BJ (cell line): Measurements from ENCODE around the gene ATP1A1. TPM values are rescaled to one million over a fixed set of nuclear protein-coding genes. Genes with fewer than 3 reads are reported as not detected.

Experiments used
- CTCF ChIA-PET: fragments of 350-600 bp; formaldehyde crosslinking; extraction: SDS; loops from one replicate; lab custom pipeline; 2021; ENCODE audit warnings: antibody characterized with exemption, inconsistent platforms; lab: Yijun Ruan, JAX
- POLR2A ChIA-PET: fragments of 300-600 bp; sonication (Branson Sonifier 250); formaldehyde crosslinking; extraction: SDS; loops from one replicate; lab custom pipeline; 2021; ENCODE audit warnings: antibody characterized with exemption; lab: Charles Lee
- DNase-seq: peaks from one replicate; pipeline ENCODE4 v3.0.0-alpha.2; 2011; ENCODE audit warnings: low read depth
- H3K27me3 ChIP-seq: 2 replicates; pipeline ENCODE4 v1.6.0; 2011; ENCODE audit warnings: low read length; ENCODE audit not compliant: control insufficient read depth, insufficient read depth
- H3K36me3 ChIP-seq: 2 replicates; pipeline ENCODE4 v1.5.1; 2011; ENCODE audit warnings: low read length; ENCODE audit not compliant: control insufficient read depth, insufficient read depth
- H3K4me3 ChIP-seq: 2 replicates; pipeline ENCODE4 v1.5.1; 2011; ENCODE audit warnings: low read depth, mild to moderate bottlenecking, control low read depth, low read length
- polyA plus RNA-seq: library from polyadenylated mRNA; depleted of rRNA; stranded (reverse); fragments of >200 nt; gene quantifications from 2 replicates; pipeline ENCODE4 v1.2.3, GENCODE V29; 2011
- TF ChIP-seq, protein P1 (sequence below): IDR thresholded peaks from 2 replicates; pipeline ENCODE4 v1.5.1; 2011; ENCODE audit warnings: low read depth, mild to moderate bottlenecking, control low read depth, inconsistent platforms, low read length, moderate library complexity; ENCODE audit not compliant: insufficient read depth

Gene ATP1A1
- polyA plus RNA-seq, 1 experiment, result 392 TPM

- TF ChIP-seq, protein P1, sequence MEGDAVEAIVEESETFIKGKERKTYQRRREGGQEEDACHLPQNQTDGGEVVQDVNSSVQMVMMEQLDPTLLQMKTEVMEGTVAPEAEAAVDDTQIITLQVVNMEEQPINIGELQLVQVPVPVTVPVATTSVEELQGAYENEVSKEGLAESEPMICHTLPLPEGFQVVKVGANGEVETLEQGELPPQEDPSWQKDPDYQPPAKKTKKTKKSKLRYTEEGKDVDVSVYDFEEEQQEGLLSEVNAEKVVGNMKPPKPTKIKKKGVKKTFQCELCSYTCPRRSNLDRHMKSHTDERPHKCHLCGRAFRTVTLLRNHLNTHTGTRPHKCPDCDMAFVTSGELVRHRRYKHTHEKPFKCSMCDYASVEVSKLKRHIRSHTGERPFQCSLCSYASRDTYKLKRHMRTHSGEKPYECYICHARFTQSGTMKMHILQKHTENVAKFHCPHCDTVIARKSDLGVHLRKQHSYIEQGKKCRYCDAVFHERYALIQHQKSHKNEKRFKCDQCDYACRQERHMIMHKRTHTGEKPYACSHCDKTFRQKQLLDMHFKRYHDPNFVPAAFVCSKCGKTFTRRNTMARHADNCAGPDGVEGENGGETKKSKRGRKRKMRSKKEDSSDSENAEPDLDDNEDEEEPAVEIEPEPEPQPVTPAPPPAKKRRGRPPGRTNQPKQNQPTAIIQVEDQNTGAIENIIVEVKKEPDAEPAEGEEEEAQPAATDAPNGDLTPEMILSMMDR, result no peak
- Histone ChIP-seq H3K27me3 (peaks cover 13% of the 10 kb centered on the region), H3K4me3 (no peak overlapping the region), H3K36me3 (no peaks in the 10 kb centered on the region)
- ChIA-PET CTCF (no interaction called here), POLR2A (no interaction called here)
- no peak for DNase-seq
Measured at GRCh38 chr1:116426401-116426800, 53.4 kb downstream of the ATP1A1 start.

DNA sequence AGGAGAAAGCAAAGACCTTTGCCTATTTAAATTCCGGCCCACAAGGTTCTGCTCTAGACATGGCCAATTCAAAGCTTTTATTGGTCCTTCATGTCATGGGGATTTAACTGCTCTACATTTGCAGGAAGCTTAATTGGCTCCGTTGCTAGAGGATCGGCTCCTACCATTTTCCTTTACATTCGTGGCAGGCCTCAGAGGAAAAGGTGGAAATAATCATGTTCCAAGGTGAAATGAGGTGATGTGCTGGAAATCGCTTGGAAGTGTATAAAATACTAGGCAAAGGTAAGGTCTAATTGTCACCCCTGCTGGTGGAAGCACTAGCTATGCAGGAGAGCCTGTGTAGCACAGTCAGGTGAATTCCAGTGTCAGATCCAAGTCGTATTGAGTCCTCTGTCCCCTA lies 55.5 kb downstream of the ATP1A1 start:
- Histone ChIP-seq H3K27me3 (peaks cover 12% of the 10 kb centered on the region), H3K4me3 (no peak overlapping the region), H3K36me3 (no peaks in the 10 kb centered on the region)
- ChIA-PET CTCF (interaction anchor here (3.5 kb wide), 1 partner anchor 9 kb away, joined by 11 read pairs; no protein-coding TSS in a partner anchor), POLR2A (no interaction called here)
- no peak for DNase-seq
- TF ChIP-seq, protein P1, result no peak

DNA sequence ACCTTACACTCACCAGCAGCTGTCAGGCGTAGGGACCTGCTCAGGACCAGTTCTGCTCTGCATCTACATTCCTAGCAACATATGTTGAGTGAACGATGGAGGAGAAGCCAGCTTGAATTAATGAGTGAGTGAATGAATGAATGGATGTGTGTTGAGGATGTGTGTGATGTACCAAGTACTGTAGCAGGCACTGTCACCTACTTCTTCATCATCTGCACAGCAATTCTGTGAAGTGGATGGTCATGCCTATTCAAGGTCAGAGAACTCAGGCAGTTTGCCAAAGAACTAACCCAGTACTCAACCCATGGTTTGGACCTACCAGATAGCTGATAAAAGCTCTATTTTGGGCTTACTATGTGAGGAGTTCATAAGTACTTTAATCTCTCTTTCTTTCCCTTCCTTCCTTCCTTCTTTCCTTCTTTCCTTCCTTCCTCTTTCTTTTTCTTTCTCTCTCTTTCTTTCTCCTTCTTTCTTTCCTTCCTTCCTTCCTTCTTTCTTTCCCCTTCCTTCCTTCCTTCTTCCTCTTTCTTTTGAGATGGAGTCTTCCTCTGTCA lies 56.9 kb downstream of the ATP1A1 start:
- CTCF ChIA-PET, result interaction anchor here (3.5 kb wide), 1 partner anchor 10 kb away, joined by 11 read pairs; no protein-coding TSS in a partner anchor

DNA sequence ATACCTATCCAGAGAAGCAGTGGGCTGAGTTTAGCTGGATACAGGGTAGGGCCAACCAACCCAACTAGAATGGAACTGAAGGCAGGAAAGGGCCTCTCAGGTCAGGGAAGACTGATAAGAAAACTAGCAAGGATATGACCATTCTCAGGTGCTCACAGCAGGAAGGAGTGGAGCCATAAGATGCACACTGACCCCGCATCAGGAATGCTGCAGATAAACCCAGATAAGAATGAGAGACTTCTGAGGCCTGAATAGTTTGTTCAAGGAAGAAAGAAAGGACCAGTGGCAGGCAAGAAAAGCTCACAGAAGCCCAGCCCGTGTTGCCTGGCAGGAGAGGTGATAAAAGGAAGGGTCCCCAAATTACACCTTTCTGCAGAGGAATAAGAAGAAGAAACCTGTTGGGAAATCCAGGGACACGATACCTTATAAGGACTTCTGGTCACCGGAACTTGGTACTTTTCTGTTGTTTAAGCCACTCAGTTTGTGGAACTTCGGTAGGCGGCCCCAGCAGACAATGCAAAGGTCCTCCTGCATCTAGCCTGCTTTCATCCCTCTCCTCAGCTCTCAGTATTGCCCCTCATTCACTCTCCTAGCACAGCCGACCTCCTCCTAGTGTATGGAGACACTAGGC lies 58.9 kb downstream of the ATP1A1 start:
- no peak overlapping the region for H3K4me3 ChIP-seq
- no peak for DNase-seq
- peaks cover 9% of the 10 kb centered on the region for H3K27me3 ChIP-seq
- no peaks in the 10 kb centered on the region for H3K36me3 ChIP-seq
- TF ChIP-seq, protein P1, result no peak
- ChIA-PET CTCF (no interaction called here), POLR2A (no interaction called here)

More for the DNA sequence above, 56.9 kb downstream of the ATP1A1 start:
- Histone ChIP-seq H3K36me3 (no peaks in the 10 kb centered on the region), H3K27me3 (peaks cover 10% of the 10 kb centered on the region), H3K4me3 (no peak overlapping the region)
- TF ChIP-seq, protein P1, result no peak
- no peak for DNase-seq
- POLR2A ChIA-PET, result no interaction called here

DNA sequence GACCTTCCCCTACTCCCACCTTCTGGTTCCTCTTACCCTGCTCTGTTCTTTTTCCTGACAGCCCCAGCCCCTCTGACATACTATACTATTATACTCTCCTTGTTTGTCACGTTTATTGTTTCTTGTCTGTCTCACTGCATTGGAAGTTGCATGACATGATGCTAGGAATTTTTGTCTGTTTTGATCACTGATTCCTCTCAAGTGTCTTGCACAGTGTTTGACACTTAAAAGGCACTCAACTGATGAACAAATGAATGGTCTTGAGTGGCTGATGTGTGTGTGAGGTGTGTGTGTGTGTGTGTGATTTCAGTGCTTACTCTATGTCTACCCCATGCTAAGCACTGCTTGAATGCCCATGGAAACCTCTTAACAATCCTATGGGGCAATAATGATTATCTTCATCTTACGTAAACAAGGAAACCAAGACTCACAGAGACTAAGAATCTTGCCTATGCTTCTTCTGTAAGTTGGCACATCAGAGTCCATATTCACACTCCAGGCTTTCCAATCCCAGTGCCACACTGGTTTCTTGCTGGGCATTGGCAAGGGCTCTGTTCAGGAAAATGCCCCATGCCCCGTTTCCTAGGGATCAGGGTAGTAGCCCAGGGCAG lies 59.7 kb downstream of the ATP1A1 start:
- Histone ChIP-seq H3K36me3 (no peaks in the 10 kb centered on the region), H3K27me3 (peaks cover 9% of the 10 kb centered on the region), H3K4me3 (no peak overlapping the region)
- DNase-seq, result no peak
- POLR2A ChIA-PET, result no interaction called here
- TF ChIP-seq, protein P1, result no peak
- CTCF ChIA-PET, result interaction anchor here (1.8 kb wide), 1 partner anchor 52 kb away, joined by 7 read pairs; no protein-coding TSS in a partner anchor
